ENCODE results near the gene CDKN1C. TPM values are rescaled to one million over a fixed set of nuclear protein-coding genes. Genes with fewer than 3 reads are reported as not detected.

The CDKN1C gene
- total RNA-seq, 1 experiment from 2014 or later = 2.9 TPM

- Histone ChIP-seq H3K4me1 (ENCODE audit: insufficient read depth, low read length, poor library complexity, severe bottlenecking) (no peaks in the 10 kb centered on the region), H3K27me3 (replicated peaks; ENCODE audit: insufficient read depth, low read depth, low read length, poor library complexity) (peaks cover 12% of the 10 kb centered on the region), H3K9me3 (ENCODE audit: low read depth, low read length, poor library complexity, severe bottlenecking) (no peaks in the 10 kb centered on the region), H3K4me3 (ENCODE audit: low read depth, low read length, poor library complexity, severe bottlenecking) (no peak overlapping the region), H3K36me3 (ENCODE audit: insufficient read depth, low read length, poor library complexity, severe bottlenecking) (no peaks in the 10 kb centered on the region), H3K27ac (ENCODE audit: low read depth, low read length, poor library complexity, severe bottlenecking) (no peak overlapping the region)
- no TSS peak for BruUV-seq (replicated peaks)
- intact Hi-C loops (cut with micrococcal nuclease; ENCODE audit: unreplicated experiment) = no loop called here
- ChIA-PET CTCF (no interaction called here), POLR2A (ENCODE audit: low non-redundant PET) (no interaction called here)
- TF ChIP-seq CTCF (conservative IDR thresholded peaks at IDR 0.05; ENCODE audit: low read depth, low read length) = no peak
- TF ChIP-seq EZH2 (IDR thresholded peaks at IDR 0.05; ENCODE audit: borderline replicate concordance, low read depth, low read length, poor library complexity, severe bottlenecking) = no peak
- DNase-seq (ENCODE audit: low spot score) = no peak
Measured at GRCh38 chr11:2880646-2881045, 4.9 kb downstream of the CDKN1C start.

DNA sequence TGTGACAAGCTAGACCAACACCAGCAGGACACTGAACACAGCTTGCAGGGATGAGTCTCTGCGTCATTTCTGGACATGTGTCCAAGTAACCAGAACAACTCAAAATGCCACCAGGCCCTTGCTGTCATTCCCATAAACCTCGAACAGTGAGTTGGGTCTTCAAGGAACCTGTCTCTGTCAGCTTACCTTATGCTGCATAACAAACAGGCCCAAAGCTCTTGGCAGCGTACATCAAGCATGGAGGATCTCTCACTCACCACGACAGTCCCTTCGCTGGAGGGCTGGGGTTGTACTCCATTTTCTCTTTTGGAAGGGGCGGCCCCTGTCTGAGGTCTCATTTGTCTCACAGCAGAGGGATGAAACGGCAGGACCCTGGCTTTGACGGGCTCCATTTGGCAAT lies 6.8 kb downstream of the CDKN1C start:
- no peak overlapping the region for H3K27ac ChIP-seq (ENCODE audit: low read depth, low read length, poor library complexity, severe bottlenecking)
- H3K36me3 ChIP-seq (ENCODE audit: insufficient read depth, low read length, poor library complexity, severe bottlenecking) = no peaks in the 10 kb centered on the region
- ChIA-PET POLR2A (ENCODE audit: low non-redundant PET) (no interaction called here), CTCF (no interaction called here)
- intact Hi-C loops (cut with micrococcal nuclease; ENCODE audit: unreplicated experiment) = no loop called here
- no peaks in the 10 kb centered on the region for H3K9me3 ChIP-seq (ENCODE audit: low read depth, low read length, poor library complexity, severe bottlenecking)
- no peak overlapping the region for H3K4me3 ChIP-seq (ENCODE audit: low read depth, low read length, poor library complexity, severe bottlenecking)
- no peak for DNase-seq (ENCODE audit: low spot score)
- no peaks in the 10 kb centered on the region for H3K4me1 ChIP-seq (ENCODE audit: insufficient read depth, low read length, poor library complexity, severe bottlenecking)
- H3K27me3 ChIP-seq (replicated peaks; ENCODE audit: insufficient read depth, low read depth, low read length, poor library complexity) = peaks cover 3% of the 10 kb centered on the region
- TF ChIP-seq EZH2 (IDR thresholded peaks at IDR 0.05; ENCODE audit: borderline replicate concordance, low read depth, low read length, poor library complexity, severe bottlenecking) (no peak), CTCF (conservative IDR thresholded peaks at IDR 0.05; ENCODE audit: low read depth, low read length) (no peak)
- no TSS peak for BruUV-seq (replicated peaks)

DNA sequence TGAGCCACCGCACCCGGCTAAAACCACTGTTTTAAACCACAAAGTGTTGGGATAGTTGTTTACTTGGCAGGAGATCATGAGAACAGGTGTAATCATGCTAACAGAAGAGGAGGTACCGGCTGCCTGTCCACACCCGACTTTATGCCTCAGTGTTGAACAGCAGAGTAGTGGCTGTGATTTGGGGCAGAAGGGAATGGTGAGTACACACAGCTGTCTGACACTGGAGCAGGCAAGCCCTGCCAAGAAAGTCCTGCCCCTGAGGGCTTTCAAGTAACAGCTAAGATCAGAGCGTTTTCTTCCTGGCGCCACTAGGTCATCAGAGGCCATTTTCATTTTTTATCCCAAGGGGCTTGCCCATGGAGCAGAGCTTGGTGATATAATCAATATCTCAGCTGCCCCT lies 8.1 kb downstream of the CDKN1C start:
- Histone ChIP-seq H3K36me3 (ENCODE audit: insufficient read depth, low read length, poor library complexity, severe bottlenecking) (no peaks in the 10 kb centered on the region), H3K4me1 (ENCODE audit: insufficient read depth, low read length, poor library complexity, severe bottlenecking) (no peaks in the 10 kb centered on the region), H3K27me3 (replicated peaks; ENCODE audit: insufficient read depth, low read depth, low read length, poor library complexity) (no peaks in the 10 kb centered on the region), H3K9me3 (ENCODE audit: low read depth, low read length, poor library complexity, severe bottlenecking) (no peaks in the 10 kb centered on the region), H3K27ac (ENCODE audit: low read depth, low read length, poor library complexity, severe bottlenecking) (no peak overlapping the region), H3K4me3 (ENCODE audit: low read depth, low read length, poor library complexity, severe bottlenecking) (no peak overlapping the region)
- intact Hi-C loops (cut with micrococcal nuclease; ENCODE audit: unreplicated experiment) = no loop called here
- TF ChIP-seq EZH2 (IDR thresholded peaks at IDR 0.05; ENCODE audit: borderline replicate concordance, low read depth, low read length, poor library complexity, severe bottlenecking) (no peak), CTCF (conservative IDR thresholded peaks at IDR 0.05; ENCODE audit: low read depth, low read length) (no peak)
- no TSS peak for BruUV-seq (replicated peaks)
- ChIA-PET POLR2A (ENCODE audit: low non-redundant PET) (no interaction called here), CTCF (interaction anchor here (0.6 kb wide), 1 partner anchor 460 kb away, joined by 3 read pairs; no protein-coding TSS in a partner anchor)
- no peak for DNase-seq (ENCODE audit: low spot score)
